SK-N-SH (cell line): ENCODE data around the gene ARID1B. TPM values are rescaled to one million over a fixed set of nuclear protein-coding genes. Genes with fewer than 3 reads are reported as not detected.

Source experiments
- CTCF ChIA-PET: fragments of 300-600, 350-600 bp; formaldehyde crosslinking; extraction: SDS; loops from one replicate; lab custom pipeline; 2021; lab: Yijun Ruan, JAX
- POLR2A ChIA-PET: fragments of 350-600 bp; sonication (Branson Sonifier 250); formaldehyde crosslinking; extraction: SDS; loops from one replicate; lab custom pipeline; 2020; ENCODE audit warnings: antibody characterized with exemption, inconsistent platforms; lab: Yijun Ruan, JAX
- DNase-seq: peaks from one replicate; pipeline ENCODE4 v3.0.0; 2012
- H2AFZ ChIP-seq: fragments of 200-600 bp; sonication (generic); 2 replicates; pipeline ENCODE4 v1.8.1; 2016; ENCODE audit warnings: antibody characterized with exemption, mild to moderate bottlenecking, low read depth
- H3F3A ChIP-seq: fragments of 200-600 bp; sonication (generic); replicated peaks from 2 replicates; pipeline ENCODE3; 2016; ENCODE audit warnings: antibody characterized with exemption, mild to moderate bottlenecking; ENCODE audit not compliant: insufficient read depth
- H3K27ac ChIP-seq, 2 experiments: fragments of 200-500 bp in 1 of 2; fragments of 200-600 bp in 1 of 2; sonication (Bioruptor generic) in 1 of 2; sonication (generic), shearing (Covaris generic) in 1 of 2; 2 replicates each; pipeline versions ENCODE4 v1.5.1 to v1.6.1; 2014 to 2016; ENCODE audit warnings: low read depth in 2 of 2, inconsistent platforms in 1 of 2, low read length in 1 of 2, mild to moderate bottlenecking in 1 of 2, mixed read lengths in 1 of 2
- H3K27me3 ChIP-seq: fragments of 200-600 bp; sonication (generic), shearing (Covaris generic); 2 replicates; pipeline ENCODE4 v1.6.1; 2016; ENCODE audit warnings: mixed run types; ENCODE audit not compliant: insufficient read depth
- H3K36me3 ChIP-seq, 2 experiments: fragments of 200-500 bp in 1 of 2; fragments of 200-600 bp in 1 of 2; sonication (Bioruptor generic) in 1 of 2; sonication (generic) in 1 of 2; replicated peaks in 1 of 2; 2 replicates each; pipeline versions ENCODE3 to v1.5.1; 2014 to 2016; ENCODE audit warnings: low read length in 1 of 2, mild to moderate bottlenecking in 1 of 2; ENCODE audit not compliant: insufficient read depth in 2 of 2, control insufficient read depth in 1 of 2
- H3K4me1 ChIP-seq, 2 experiments: fragments of 200-500 bp in 1 of 2; fragments of 200-600 bp in 1 of 2; sonication (Bioruptor generic) in 1 of 2; sonication (generic), shearing (Covaris generic) in 1 of 2; 2 replicates each; pipeline versions ENCODE4 v1.5.1 to v1.6.1; 2014 to 2016; ENCODE audit warnings: low read depth in 1 of 2, low read length in 1 of 2, mixed run types in 1 of 2; ENCODE audit not compliant: insufficient read depth in 2 of 2, control insufficient read depth in 1 of 2
- H3K4me2 ChIP-seq: fragments of 200-600 bp; sonication (generic), shearing (Covaris generic); 2 replicates; pipeline ENCODE4 v1.6.1; 2017; ENCODE audit warnings: mixed run types
- H3K4me3 ChIP-seq, 2 experiments: fragments of 200-500 bp in 1 of 2; fragments of 200-600 bp in 1 of 2; sonication (Bioruptor generic) in 1 of 2; sonication (generic), shearing (Covaris generic) in 1 of 2; 2 replicates each; pipeline versions ENCODE4 v1.5.1 to v1.8.1; 2014 to 2016; ENCODE audit warnings: low read depth in 2 of 2, inconsistent platforms in 1 of 2, low read length in 1 of 2, mild to moderate bottlenecking in 1 of 2, mixed read lengths in 1 of 2, moderate library complexity in 1 of 2
- H3K79me2 ChIP-seq: fragments of 200-600 bp; sonication (generic); 2 replicates; pipeline ENCODE4 v1.8.1; 2017; ENCODE audit warnings: mild to moderate bottlenecking; ENCODE audit not compliant: insufficient read depth
- H3K9ac ChIP-seq: fragments of 200-600 bp; sonication (generic); 2 replicates; pipeline ENCODE4 v1.6.1; 2017; ENCODE audit warnings: mixed run types
- H3K9me2 ChIP-seq: fragments of 200-600 bp; sonication (generic); 2 replicates; pipeline ENCODE4 v1.6.1; 2017; ENCODE audit warnings: mixed run types
- H3K9me3 ChIP-seq: fragments of 200-600 bp; sonication (generic); 2 replicates; pipeline ENCODE4 v1.6.1; 2017; ENCODE audit warnings: mixed run types, mild to moderate bottlenecking, moderate library complexity
- H4K20me1 ChIP-seq: fragments of 200-600 bp; sonication (generic); 2 replicates; pipeline ENCODE4 v1.6.1; 2017; ENCODE audit warnings: mild to moderate bottlenecking, mixed run types; ENCODE audit not compliant: insufficient read depth
- EP300 ChIP-seq, 2 experiments: IDR thresholded peaks; 2 replicates each; pipeline versions ENCODE4 v1.4.0 to v1.6.1; 2012; ENCODE audit warnings: borderline replicate concordance in 1 of 2, low read depth in 1 of 2, low read length in 1 of 2
- GABPA ChIP-seq: IDR thresholded peaks from 2 replicates; pipeline ENCODE4 v1.4.0; 2012; ENCODE audit warnings: low read depth, mild to moderate bottlenecking
- GATA2 ChIP-seq: sonication (generic); formaldehyde crosslinking; IDR thresholded peaks from 2 replicates; pipeline ENCODE4 v1.5.0; 2020; ENCODE audit warnings: mild to moderate bottlenecking, missing genetic modification reagents
- JUND ChIP-seq: IDR thresholded peaks from 2 replicates; pipeline ENCODE4 v1.4.0; 2012
- MAX ChIP-seq: IDR thresholded peaks from 2 replicates; pipeline ENCODE4 v1.4.0; 2012; ENCODE audit warnings: low read depth
- MEF2A ChIP-seq: IDR thresholded peaks from 2 replicates; pipeline ENCODE4 v1.4.0; 2012; ENCODE audit warnings: low read depth, borderline replicate concordance
- MXI1 ChIP-seq: IDR thresholded peaks from 2 replicates; pipeline ENCODE4 v1.6.1; 2012; ENCODE audit warnings: mild to moderate bottlenecking, low read depth, low read length, improper control_type of control experiment
- PBX3 ChIP-seq: IDR thresholded peaks from 2 replicates; pipeline ENCODE4; 2012
- REST ChIP-seq: IDR thresholded peaks from 2 replicates; pipeline ENCODE4 v1.6.1; 2012; ENCODE audit warnings: mild to moderate bottlenecking, low read depth, low read length, moderate library complexity
- RXRA ChIP-seq: IDR thresholded peaks from 2 replicates; pipeline ENCODE4 v1.4.0; 2012; ENCODE audit warnings: low read depth, mild to moderate bottlenecking, borderline replicate concordance
- TAF1 ChIP-seq: IDR thresholded peaks from 2 replicates; pipeline ENCODE4 v1.6.1; 2012; ENCODE audit warnings: low read depth, mild to moderate bottlenecking, low read length, moderate library complexity, borderline replicate concordance
- TEAD4 ChIP-seq: IDR thresholded peaks from 2 replicates; pipeline ENCODE4 v1.4.0; 2012; ENCODE audit warnings: mild to moderate bottlenecking, borderline replicate concordance; ENCODE audit not compliant: insufficient read depth
- YY1 ChIP-seq: IDR thresholded peaks from 2 replicates; pipeline ENCODE4 v1.4.0; 2012; ENCODE audit warnings: low read depth, mild to moderate bottlenecking
- WGBS: methylation state at CpG from one replicate; pipeline ENCODE4 v1.1.6; 2017; ENCODE audit warnings: low lambda C conversion rate; 5-methylcytosine and 5-hydroxymethylcytosine counted together
- polyA plus RNA-seq, 3 experiments: library from polyadenylated mRNA; depleted of rRNA; stranded (reverse); fragments of >200 nt; gene quantifications; 2 replicates each; pipeline ENCODE4 v1.2.3, GENCODE V29; 2012

ARID1B gene
- polyA plus RNA-seq, 1 of the 3 experiments (the other 2 are of a cell fraction): 13.6 TPM

- peaks cover 81% of the 10 kb centered on the region for H4K20me1 ChIP-seq
- CTCF ChIA-PET: no interaction called here
- no peak overlapping the region for H3K9ac ChIP-seq
- no peak overlapping the region for H2AFZ ChIP-seq
- no peaks in the 10 kb centered on the region for H3K9me3 ChIP-seq
- WGBS: 94% methylated on average over 6 of the region's 6 CpGs
- H3K4me2 ChIP-seq: no peak overlapping the region
- H3K27ac ChIP-seq: no peak overlapping the region; a peak in 1 of 4 replicates
- TF ChIP-seq YY1: no peak
- H3K36me3 ChIP-seq: no peaks in the 10 kb centered on the region
- no peak overlapping the region for H3K4me3 ChIP-seq
- H3K4me1 ChIP-seq: peaks cover 30 to 42% of the 10 kb centered on the region in 2 experiments; a peak in 3 of 4 replicates
- DNase-seq: no peak
- no peaks in the 10 kb centered on the region for H3K27me3 ChIP-seq
- peaks cover 100% of the 10 kb centered on the region for H3K79me2 ChIP-seq
- no peaks in the 10 kb centered on the region for H3F3A ChIP-seq
- no peaks in the 10 kb centered on the region for H3K9me2 ChIP-seq
- POLR2A ChIA-PET: no interaction called here
These were observed 68.4 kb downstream of the ARID1B start for GRCh38 chr6:156845454-156846155.

- Histone ChIP-seq H3K4me3 (no peak overlapping the region), H3K9me2 (no peaks in the 10 kb centered on the region), H3K4me2 (no peak overlapping the region), H3F3A (no peaks in the 10 kb centered on the region), H3K27ac (no peak overlapping the region), H4K20me1 (peaks cover 88% of the 10 kb centered on the region), H3K4me1 (peaks cover 36 to 40% of the 10 kb centered on the region in 2 experiments; a peak in 3 of 4 replicates), H3K9ac (no peak overlapping the region), H3K9me3 (no peaks in the 10 kb centered on the region), H3K79me2 (peaks cover 100% of the 10 kb centered on the region), H3K27me3 (no peaks in the 10 kb centered on the region), H3K36me3 (no peaks in the 10 kb centered on the region), H2AFZ (no peak overlapping the region)
- ChIA-PET CTCF (no interaction called here), POLR2A (interaction anchor here (1.2 kb wide), 1 partner anchor 18 kb away, joined by 3 read pairs; no protein-coding TSS in a partner anchor)
- 86% methylated on average over 6 of the region's 6 CpGs for WGBS
- TF ChIP-seq MXI1 (no peak), GATA2 (CRISPR knock-in tag) (no peak), JUND (no peak), EP300 (IDR thresholded peaks at IDR 0.05; ENCODE audit: borderline replicate concordance in 1 of 2, low read depth in 1 of 2, low read length in 1 of 2) (no peak)
- DNase-seq: no peak
These were observed 69.8 kb downstream of the ARID1B start for GRCh38 chr6:156846845-156847599.

- 63% methylated on average over 3 of the region's 3 CpGs for WGBS
- Histone ChIP-seq H3K9ac (no peak overlapping the region), H3K4me3 (no peak overlapping the region), H3K36me3 (no peaks in the 10 kb centered on the region), H3F3A (no peaks in the 10 kb centered on the region), H2AFZ (no peak overlapping the region), H3K27ac (peak overlapping the region; percentile 40 to 68; a peak in 3 of 4 replicates), H3K27me3 (no peaks in the 10 kb centered on the region), H3K4me2 (no peak overlapping the region), H3K9me2 (no peaks in the 10 kb centered on the region), H3K79me2 (peaks cover 100% of the 10 kb centered on the region), H3K9me3 (no peaks in the 10 kb centered on the region), H4K20me1 (peaks cover 89% of the 10 kb centered on the region), H3K4me1 (peaks cover 37 to 38% of the 10 kb centered on the region in 2 experiments; a peak in 3 of 4 replicates)
- DNase-seq: no peak
- CTCF ChIA-PET: interaction anchor here (1.0 kb wide), 1 partner anchor 29 kb away, joined by 3 read pairs; no protein-coding TSS in a partner anchor
- TF ChIP-seq TAF1 (no peak), TEAD4 (no peak), MAX (no peak), YY1 (no peak), REST (no peak), RXRA (no peak), GABPA (no peak), MXI1 (no peak), PBX3 (no peak), MEF2A (no peak)
- POLR2A ChIA-PET: interaction anchor here (1.2 kb wide), 1 partner anchor 20 kb away, joined by 3 read pairs; no protein-coding TSS in a partner anchor
These were observed 70.9 kb downstream of the ARID1B start for GRCh38 chr6:156848123-156848522.
